Stimulated activated naive CD8-positive, alpha-beta T cell treated with anti-CD3 and anti-CD28 coated beads, Interleukin-15, amount 100 ng/mL, for 72 hours (primary cell): ENCODE results near the gene GLB1L2.

Experiments
- ATAC-seq: fragments of 150-1000 bp; cut with Tn5 transposase; 2 replicates; pipeline ENCODE4 v1.10.0; 2021; ENCODE audit warnings: mild to moderate bottlenecking, moderate library complexity
- DNase-seq, 2 donors: peaks; one replicate each; pipeline ENCODE4 v3.0.0; 2021 to 2022
- H3K27ac Mint-ChIP-seq, 2 donors: one replicate each; pipeline ENCODE4 v1.8.0; 2022; ENCODE audit warnings: mild to moderate bottlenecking in 2 of 2, mixed read lengths in 2 of 2, moderate library complexity in 2 of 2
- H3K27me3 Mint-ChIP-seq: one replicate; pipeline ENCODE4 v1.8.0; 2022; ENCODE audit warnings: mixed read lengths
- H3K4me1 Mint-ChIP-seq: one replicate; pipeline ENCODE4 v1.8.0; 2022; ENCODE audit warnings: mild to moderate bottlenecking, mixed read lengths
- H3K4me3 Mint-ChIP-seq, 2 donors: one replicate each; pipeline ENCODE4 v1.8.0; 2022; ENCODE audit warnings: mild to moderate bottlenecking in 2 of 2, mixed read lengths in 2 of 2, moderate library complexity in 1 of 2
- H3K9me3 Mint-ChIP-seq, 2 donors: one replicate each; pipeline ENCODE4 v1.8.0; 2022; ENCODE audit warnings: mixed read lengths in 2 of 2

Gene GLB1L2

DNA sequence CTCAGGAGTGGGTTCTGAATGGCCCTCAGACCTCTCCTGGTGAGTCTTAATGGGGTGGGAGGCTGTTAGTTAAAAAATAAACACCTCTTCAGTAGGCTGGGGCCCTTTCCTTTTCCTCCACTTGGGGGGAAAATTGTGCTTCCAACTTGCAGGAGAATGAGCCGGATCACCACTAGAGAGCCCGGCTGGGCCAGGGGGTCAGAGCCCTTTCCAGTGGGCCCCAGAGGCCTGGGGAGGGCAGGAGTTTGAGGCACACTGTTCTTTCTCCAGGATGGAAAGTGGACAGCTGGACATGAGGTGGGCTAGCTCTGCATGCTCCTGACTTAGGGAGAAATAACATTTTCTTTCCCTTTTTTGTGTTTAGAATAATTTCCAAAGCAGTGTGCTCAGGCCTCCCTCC lies 47.5 kb downstream of the GLB1L2 start:
- Mint-ChIP-seq H3K27me3 (no peaks in the 10 kb centered on the region), H3K4me1 (no peaks in the 10 kb centered on the region), H3K9me3 (no peaks in the 10 kb centered on the region), H3K4me3 (no peak overlapping the region), H3K27ac (no peak overlapping the region)
- no peak for ATAC-seq
- no peak for DNase-seq

DNA sequence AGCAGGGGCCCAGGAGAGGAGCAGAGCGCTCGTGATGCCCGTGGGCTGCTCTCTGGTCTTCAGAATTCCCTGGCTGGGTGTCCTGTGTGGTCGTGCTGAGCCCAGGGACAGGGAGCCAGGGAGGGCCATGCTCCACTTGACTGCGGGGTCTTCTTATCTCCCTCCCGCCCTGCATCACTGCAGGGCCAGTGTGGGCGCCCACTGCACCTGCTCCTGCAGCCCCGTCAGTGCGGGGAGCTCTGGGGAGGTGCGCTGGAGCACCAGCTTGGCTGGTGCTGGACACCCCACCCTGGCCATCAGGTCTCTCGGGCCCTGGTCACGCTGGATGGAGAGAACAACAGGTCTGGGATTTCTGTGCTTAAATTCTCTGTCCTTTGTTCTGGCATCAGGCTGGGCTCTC lies 48.4 kb downstream of the GLB1L2 start:
- Mint-ChIP-seq H3K27ac (no peak overlapping the region), H3K4me1 (no peaks in the 10 kb centered on the region), H3K4me3 (no peak overlapping the region), H3K9me3 (no peaks in the 10 kb centered on the region), H3K27me3 (peaks cover 8% of the 10 kb centered on the region)
- ATAC-seq = no peak
- no peak for DNase-seq

DNA sequence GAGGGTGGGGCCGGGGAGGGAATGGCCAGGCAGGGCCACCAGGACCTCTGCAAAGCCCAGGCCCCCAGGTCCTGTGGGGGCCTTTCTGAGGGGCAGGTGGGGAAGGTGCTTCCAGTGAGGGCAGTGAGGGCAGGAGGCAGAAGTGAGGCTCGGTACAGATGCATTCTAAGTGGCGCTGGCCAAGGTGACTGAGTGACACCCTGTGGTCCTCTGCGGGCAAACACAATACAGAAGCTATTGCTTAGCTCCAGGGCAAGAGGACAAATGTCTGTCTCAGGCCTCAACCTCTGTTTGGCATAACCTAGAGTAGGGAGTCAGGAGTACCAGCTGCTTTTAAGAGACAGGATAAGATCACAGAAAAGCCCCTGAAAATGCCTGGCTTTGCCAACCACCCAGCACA lies 49.0 kb downstream of the GLB1L2 start:
- peaks cover 3% of the 10 kb centered on the region for H3K4me1 Mint-ChIP-seq

DNA sequence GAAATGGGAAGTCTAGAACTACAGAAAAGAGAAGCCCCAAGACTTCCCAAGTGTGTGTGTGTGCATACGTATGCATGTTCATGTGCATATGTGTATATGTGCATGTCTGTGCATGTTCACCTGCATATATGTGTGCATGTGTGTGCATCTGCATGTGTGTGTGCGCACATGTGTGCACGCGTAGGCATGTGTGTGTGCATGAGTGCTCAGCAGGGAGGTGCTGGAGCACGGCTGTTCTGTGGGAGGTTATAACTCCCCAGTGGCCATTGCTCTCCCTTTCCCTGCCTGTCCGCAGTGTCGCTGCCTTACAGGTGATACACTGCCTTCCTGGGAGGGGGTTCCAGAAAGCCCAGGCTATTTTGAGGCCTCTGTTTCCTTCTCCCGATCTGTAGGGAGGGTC lies 50.5 kb downstream of the GLB1L2 start:
- H3K9me3 Mint-ChIP-seq = no peaks in the 10 kb centered on the region
- no peak overlapping the region for H3K27ac Mint-ChIP-seq
- peaks cover 28% of the 10 kb centered on the region for H3K27me3 Mint-ChIP-seq
- no peak for ATAC-seq
- peaks cover 17% of the 10 kb centered on the region for H3K4me1 Mint-ChIP-seq
- H3K4me3 Mint-ChIP-seq = no peak overlapping the region
- DNase-seq = no peak

More for the DNA sequence above, 49.0 kb downstream of the GLB1L2 start:
- peaks cover 13% of the 10 kb centered on the region for H3K27me3 Mint-ChIP-seq
- DNase-seq (no peak), ATAC-seq (no peak)
- H3K27ac Mint-ChIP-seq = no peak overlapping the region
- H3K9me3 Mint-ChIP-seq = no peaks in the 10 kb centered on the region
- H3K4me3 Mint-ChIP-seq = no peak overlapping the region

DNA sequence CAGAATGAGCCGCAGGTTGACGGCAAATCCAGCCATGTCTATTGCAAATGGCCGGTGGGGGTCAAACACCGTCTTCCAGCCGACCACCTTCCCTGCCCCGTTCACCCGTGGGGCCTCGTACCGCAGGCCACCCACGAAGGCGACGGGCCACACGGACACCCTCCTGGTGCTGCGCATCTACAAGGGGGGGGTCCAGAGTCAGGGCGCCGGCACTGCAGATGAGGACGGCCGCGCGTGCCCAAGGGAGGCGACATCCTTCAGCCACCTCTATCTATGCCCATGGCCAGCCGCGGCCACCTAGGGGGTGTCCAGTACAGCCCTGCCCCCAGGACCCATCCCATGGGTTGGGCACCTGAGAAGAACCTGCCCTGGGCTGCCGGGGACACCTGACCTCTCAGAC lies 51.0 kb downstream of the GLB1L2 start:
- DNase-seq = no peak
- Mint-ChIP-seq H3K9me3 (no peaks in the 10 kb centered on the region), H3K4me1 (peaks cover 23% of the 10 kb centered on the region), H3K27ac (no peak overlapping the region), H3K27me3 (peaks cover 34% of the 10 kb centered on the region), H3K4me3 (no peak overlapping the region)
- ATAC-seq = peak; percentile 11

DNA sequence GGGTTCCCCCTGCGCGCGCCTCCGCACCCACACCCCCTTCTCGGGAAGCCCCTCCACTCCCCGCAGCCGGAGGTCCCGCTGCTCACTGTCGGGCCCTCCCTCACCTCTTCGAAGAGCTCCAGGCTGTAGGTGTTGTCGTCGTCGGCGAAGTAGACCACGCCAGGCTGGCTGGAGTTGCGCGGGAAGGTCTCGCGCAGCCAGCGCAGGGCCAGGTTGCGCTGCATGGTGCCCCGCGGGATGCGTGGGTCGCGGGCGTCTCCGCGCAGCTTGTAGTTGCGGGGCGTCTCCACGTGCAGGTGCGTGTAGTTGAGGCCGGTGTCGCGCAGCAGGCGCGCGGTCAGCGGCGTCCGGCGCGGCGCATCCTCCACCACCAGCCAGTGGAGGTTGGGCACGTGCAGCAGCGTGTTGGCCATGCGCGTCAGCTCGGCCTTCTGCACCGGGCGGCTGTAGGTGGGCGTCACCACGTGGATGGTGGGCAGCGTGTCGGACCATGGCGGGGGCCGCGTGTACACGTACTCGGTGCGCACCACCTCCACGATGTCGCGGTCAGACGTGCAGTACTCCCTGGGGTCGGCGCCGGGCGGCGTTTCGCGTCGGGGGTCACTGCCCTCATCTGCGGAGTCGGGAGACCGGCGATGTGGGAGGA lies 51.9 kb downstream of the GLB1L2 start:
- Mint-ChIP-seq H3K27me3 (peaks cover 35% of the 10 kb centered on the region), H3K9me3 (no peaks in the 10 kb centered on the region)

DNA sequence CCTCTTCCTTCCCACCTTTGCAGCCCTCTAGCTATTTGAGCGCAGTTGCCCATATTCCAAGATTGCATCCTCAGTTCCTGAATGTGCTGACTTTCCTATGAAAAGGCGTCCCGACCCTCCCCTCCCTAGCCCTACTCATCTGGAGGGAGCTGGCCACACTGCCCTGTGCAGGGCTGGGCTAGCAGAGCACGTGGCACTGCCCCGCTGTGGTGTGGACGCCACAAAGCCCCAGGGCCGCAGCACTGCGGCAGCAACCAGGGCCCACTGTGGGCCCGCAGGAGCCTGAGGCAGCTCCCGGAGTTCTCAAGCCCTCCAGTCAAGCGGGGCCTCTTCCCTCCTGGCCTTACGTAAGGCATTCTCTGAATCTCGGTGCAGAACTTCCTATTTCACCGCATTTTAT lies 52.6 kb downstream of the GLB1L2 start:
- peaks cover 35% of the 10 kb centered on the region for H3K27me3 Mint-ChIP-seq
- no peak overlapping the region for H3K27ac Mint-ChIP-seq
- peaks cover 24% of the 10 kb centered on the region for H3K4me1 Mint-ChIP-seq
- no peak for ATAC-seq
- no peak for DNase-seq
- H3K9me3 Mint-ChIP-seq = no peaks in the 10 kb centered on the region
- no peak overlapping the region for H3K4me3 Mint-ChIP-seq

More for the DNA sequence above, 51.9 kb downstream of the GLB1L2 start:
- no peak overlapping the region for H3K4me3 Mint-ChIP-seq
- H3K4me1 Mint-ChIP-seq = peaks cover 24% of the 10 kb centered on the region
- ATAC-seq (peak; percentile 18), DNase-seq (no peak)
- H3K27ac Mint-ChIP-seq = no peak overlapping the region

DNA sequence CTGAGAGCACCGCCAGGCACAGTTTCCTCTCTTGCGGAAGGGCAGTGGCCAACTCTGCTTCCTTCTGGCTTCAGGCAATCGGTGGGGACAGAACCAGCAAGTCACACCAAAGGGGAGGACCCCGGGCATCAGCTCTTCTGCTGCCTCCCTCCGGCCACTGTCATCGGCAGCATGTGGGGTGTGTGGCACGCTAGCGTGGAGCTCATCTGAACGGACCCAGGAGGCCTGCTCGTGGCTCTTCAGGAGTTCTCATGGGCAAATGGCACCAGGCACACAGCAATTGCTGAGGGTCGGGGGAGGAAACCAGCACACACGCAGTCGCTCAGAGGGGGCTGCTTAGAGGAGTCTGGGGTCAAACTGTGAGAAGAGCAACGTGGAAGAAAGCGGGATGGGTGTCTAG lies 53.4 kb downstream of the GLB1L2 start:
- ATAC-seq (no peak), DNase-seq (no peak)
- Mint-ChIP-seq H3K9me3 (no peaks in the 10 kb centered on the region), H3K4me3 (no peak overlapping the region), H3K27ac (no peak overlapping the region), H3K4me1 (peaks cover 24% of the 10 kb centered on the region), H3K27me3 (peaks cover 40% of the 10 kb centered on the region)

DNA sequence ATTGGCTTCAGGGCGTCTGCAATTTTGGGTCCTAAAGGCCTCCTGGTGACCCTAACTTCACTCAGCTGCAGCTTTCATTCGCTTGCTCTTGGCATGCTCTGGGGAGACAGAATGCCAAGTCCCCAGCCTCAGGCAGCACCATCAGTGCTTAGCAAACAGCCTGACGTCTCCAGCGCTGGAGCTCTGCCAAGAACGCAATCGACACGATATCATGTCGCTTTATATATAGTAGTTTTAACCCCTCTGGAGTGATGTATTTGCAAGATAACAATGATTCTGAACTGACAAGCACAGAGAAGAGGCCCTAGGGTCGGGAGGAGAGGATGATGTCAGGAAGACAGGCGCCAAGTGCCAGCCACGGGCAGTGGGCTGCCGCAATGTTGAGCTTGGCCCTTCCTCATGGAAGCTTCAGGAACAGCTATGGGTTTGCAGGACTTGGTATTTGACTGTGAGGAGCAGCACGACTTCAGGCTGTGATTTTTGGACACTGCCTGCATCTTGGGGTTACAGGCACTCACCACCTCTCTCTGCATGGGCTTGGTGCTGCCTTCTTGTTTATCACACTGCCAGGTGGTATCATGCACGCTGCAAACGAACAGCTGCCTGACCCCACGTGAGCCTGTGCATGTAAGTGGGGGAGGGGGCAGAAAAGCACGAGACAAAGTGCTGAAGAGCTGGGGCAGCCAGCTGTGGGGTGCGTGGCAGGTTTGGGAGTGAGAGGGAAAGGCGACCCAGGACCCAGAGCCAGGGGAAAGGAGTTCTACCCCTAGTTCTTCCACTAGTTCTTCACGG lies 54.2 kb downstream of the GLB1L2 start:
- Mint-ChIP-seq H3K9me3 (no peaks in the 10 kb centered on the region), H3K4me1 (peaks cover 24% of the 10 kb centered on the region), H3K4me3 (no peak overlapping the region), H3K27ac (no peak overlapping the region), H3K27me3 (peaks cover 45% of the 10 kb centered on the region)
- DNase-seq = no peak
- ATAC-seq = no peak

DNA sequence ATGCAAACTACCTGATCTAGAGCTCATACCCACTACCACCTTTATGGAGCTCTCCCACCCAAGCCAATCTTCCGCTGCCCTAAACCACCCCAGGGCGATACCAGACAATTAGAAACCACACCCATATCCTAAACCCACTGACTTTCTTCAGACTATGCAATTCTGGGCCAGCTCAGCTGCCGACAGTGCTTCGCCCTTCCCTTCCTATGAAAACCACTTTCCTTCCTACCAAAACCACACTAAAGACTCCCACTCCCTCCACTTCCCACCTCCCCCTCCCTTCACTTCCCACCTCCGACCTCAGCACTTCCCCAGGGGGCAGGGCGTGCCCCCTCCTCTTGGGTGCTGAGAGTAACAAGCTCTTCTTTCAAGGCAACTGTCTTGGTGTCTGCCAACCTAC lies 55.2 kb downstream of the GLB1L2 start:
- Mint-ChIP-seq H3K4me1 (peaks cover 24% of the 10 kb centered on the region), H3K9me3 (no peaks in the 10 kb centered on the region), H3K27ac (no peak overlapping the region)

DNA sequence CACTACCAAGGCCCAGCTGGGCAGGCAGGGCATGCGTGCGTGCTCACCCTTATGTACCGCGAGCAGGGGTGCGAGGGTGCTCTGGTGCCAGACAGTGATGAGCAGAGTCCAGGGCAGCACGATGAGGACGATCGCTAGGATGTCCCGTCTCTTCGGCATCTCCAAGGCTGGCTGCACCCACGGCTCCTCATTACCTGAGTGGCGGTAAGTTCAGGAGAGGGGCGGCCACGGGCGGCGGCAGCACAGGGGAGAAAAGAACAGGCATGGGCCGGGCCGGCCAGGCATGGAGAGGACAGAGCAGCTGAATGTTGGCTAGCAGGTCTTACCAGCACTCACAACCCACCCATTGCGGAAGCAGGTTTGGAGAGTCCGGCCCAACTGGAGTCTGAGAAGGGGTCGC lies 55.7 kb downstream of the GLB1L2 start:
- Mint-ChIP-seq H3K9me3 (no peaks in the 10 kb centered on the region), H3K4me3 (no peak overlapping the region), H3K4me1 (peaks cover 24% of the 10 kb centered on the region), H3K27ac (no peak overlapping the region), H3K27me3 (peaks cover 55% of the 10 kb centered on the region)
- ATAC-seq = no peak
- no peak for DNase-seq

More for the DNA sequence above, 55.2 kb downstream of the GLB1L2 start:
- ATAC-seq (no peak), DNase-seq (no peak)
- Mint-ChIP-seq H3K4me3 (no peak overlapping the region), H3K27me3 (peaks cover 53% of the 10 kb centered on the region)

DNA sequence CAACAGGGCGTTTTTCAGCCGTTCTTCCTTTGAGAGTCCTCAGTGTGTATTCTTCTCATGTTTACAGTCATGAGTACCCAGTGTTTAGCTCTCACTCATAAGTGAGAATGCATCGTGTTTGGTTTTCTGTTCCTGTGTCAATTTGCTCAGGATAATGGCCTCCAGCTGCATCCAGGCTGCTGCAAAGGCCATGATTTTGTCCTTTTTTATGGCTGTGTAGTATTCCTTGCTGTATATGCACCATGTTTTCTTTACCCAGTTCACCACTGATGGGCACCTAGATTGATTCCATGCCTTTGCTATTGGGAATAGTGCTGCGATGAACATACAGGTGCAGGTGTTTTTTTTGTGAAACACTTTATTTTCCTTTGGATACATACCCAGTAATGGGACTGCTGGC lies 56.8 kb downstream of the GLB1L2 start:
- no peak overlapping the region for H3K4me3 Mint-ChIP-seq
- ATAC-seq = no peak
- no peak for DNase-seq
- H3K27me3 Mint-ChIP-seq = peaks cover 66% of the 10 kb centered on the region
- no peaks in the 10 kb centered on the region for H3K9me3 Mint-ChIP-seq
- H3K4me1 Mint-ChIP-seq = peaks cover 24% of the 10 kb centered on the region
- H3K27ac Mint-ChIP-seq = no peak overlapping the region

DNA sequence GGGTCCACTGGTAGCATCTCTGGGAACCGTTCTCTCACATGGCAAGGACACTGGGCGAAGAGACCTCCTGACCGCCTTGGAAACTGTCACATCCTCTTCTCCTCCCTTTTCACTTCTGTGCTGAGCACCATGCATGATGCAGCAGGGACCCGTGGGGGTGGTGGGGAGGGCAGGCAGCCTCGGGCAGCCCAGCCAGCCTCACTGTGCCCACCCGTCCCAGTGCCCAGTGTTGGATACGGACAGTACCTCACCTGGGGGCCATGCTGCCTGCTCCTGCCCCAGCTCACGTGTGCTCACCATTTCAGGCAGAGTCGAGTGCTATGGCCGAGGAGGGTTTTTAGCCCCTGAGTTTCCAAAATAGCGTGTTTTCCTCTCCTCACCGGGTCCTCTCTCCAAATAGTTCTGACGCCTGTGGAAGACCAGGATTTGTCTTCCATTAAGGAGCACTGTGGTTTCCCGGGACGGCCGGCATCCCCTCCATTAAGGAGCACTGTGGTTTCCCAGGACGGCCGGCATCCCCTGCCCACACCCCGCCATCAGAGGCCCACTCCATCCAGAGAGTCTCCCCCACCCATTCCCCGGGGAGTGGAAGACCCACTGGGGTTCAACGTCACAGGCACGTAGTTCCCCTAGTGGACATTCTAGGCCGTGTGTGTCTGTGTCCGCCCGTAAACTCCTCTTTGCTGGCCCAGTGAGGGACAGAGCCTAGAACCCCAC lies 57.8 kb downstream of the GLB1L2 start:
- Mint-ChIP-seq H3K27me3 (peaks cover 73% of the 10 kb centered on the region), H3K9me3 (no peaks in the 10 kb centered on the region), H3K4me3 (no peak overlapping the region), H3K27ac (no peak overlapping the region), H3K4me1 (peaks cover 24% of the 10 kb centered on the region)
- ATAC-seq (no peak), DNase-seq (no peak)

DNA sequence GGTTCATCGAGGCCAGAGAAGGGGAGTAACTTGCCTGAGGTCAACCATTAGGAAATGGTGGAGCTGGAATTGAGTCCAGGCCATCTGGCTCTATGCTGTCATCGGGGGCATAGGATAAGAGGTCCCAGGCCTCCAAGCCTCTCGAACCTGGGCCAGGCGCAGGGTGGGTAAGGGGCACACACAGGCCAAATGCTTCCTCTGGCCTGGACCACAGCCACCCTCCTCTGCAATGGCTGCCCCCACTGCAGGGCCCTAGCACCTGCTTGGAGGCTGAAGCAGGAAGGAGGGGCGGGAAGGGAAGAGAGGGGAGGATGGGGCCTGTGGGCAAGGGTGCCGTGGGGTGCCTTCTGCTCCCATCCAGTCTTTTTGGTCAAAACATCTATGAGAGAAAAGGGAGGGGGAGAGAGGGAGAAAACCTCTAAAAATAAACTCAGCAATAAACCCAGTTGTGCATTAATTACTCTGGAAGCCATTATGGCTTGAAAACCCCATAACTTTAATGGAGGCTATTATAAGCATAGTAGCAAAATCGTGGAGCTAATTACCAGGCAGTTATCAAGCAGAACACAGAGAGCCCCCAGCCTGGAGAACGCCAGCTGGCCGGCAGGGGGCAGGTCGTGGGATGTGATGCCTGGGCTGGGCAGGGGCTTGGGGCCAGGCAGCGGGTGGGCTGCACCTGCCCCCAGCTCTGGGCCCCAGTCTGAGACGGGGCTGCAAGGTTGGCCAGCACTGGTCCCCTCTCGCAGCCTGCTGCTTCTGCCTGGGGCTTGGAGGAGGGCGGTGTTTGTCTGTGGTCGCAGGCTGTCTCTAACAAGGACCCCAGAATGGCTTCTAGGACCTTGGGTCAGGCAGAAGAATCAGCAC lies 59.1 kb downstream of the GLB1L2 start:
- peaks cover 20% of the 10 kb centered on the region for H3K4me1 Mint-ChIP-seq

DNA sequence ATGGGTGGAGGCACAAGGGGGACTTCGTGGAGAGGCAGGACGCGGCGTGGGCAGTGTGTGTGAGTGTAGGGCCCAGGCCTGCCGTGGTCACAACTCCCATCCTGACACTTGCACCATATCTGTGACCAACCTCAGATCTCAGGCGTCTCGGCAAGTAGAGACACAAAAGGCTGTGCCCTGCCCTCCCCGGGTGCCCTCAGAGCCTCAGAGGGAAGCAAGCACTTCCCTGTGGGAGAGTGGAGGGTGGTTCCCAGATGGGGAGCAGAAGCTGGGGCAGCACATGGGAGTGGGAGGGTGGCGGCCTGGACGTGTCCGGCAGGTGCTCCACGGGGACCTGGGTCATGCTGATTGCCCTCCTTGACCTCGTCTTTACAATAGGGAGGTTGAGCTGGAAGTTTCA lies 59.9 kb downstream of the GLB1L2 start:
- Mint-ChIP-seq H3K9me3 (no peaks in the 10 kb centered on the region), H3K27ac (no peak overlapping the region), H3K4me3 (no peak overlapping the region), H3K27me3 (peaks cover 53% of the 10 kb centered on the region), H3K4me1 (peaks cover 12% of the 10 kb centered on the region)
- ATAC-seq (no peak), DNase-seq (no peak)

More for the DNA sequence above, 59.1 kb downstream of the GLB1L2 start:
- Mint-ChIP-seq H3K27ac (no peak overlapping the region), H3K9me3 (no peaks in the 10 kb centered on the region), H3K4me3 (no peak overlapping the region), H3K27me3 (peaks cover 60% of the 10 kb centered on the region)
- no peak for DNase-seq
- ATAC-seq = no peak
